HCT116 (cell line): ENCODE measurements around the gene TGM4. TPM values are rescaled to one million over a fixed set of nuclear protein-coding genes. Genes with fewer than 3 reads are reported as not detected.

Experiments
- ATAC-seq: fragments of 200-7000 bp; cut with Tn5 transposase; 2 replicates; pipeline ENCODE4 v1.9.1; 2020; ENCODE audit warnings: mild to moderate bottlenecking, moderate library complexity
- BruUV-seq: library from RNA; stranded (reverse); fragments of 400-500 nt; replicated peaks from 2 replicates; lab custom pipeline; 2021; lab: Mats Ljungman, UMichigan
- CTCF ChIA-PET: fragments of 300-600 bp; sonication (Branson Sonifier 250); formaldehyde crosslinking; loops from one replicate; lab custom pipeline; 2021; ENCODE audit warnings: antibody characterized with exemption; lab: Charles Lee
- POLR2A ChIA-PET: fragments of 300-600, 350-600 bp; sonication (Branson Sonifier 250); formaldehyde crosslinking; loops from one replicate; lab custom pipeline; 2021; ENCODE audit warnings: antibody characterized with exemption; lab: Charles Lee
- RAD21 ChIA-PET, 2 experiments: fragments of 300-600 bp; sonication (Branson Sonifier 250); formaldehyde crosslinking; loops; one replicate each; lab custom pipeline; 2023; ENCODE audit warnings: low total read pairs in 2 of 2; ENCODE audit not compliant: uncharacterized antibody in 2 of 2, unreplicated experiment in 2 of 2, low non-redundant PET in 1 of 2; lab: Charles Lee
- DNase-seq: peaks from one replicate; pipeline ENCODE4 v3.0.0-alpha.2; 2010; ENCODE audit warnings: low read depth, low spot score
- H2AFZ ChIP-seq: fragments of 200-600 bp; shearing (Covaris generic), sonication (generic); 2 replicates; pipeline ENCODE4 v1.6.1; 2017; ENCODE audit warnings: low read depth, mixed run types, mixed read lengths, antibody characterized with exemption, low read length; ENCODE audit not compliant: poor library complexity, severe bottlenecking
- H3K27ac ChIP-seq: 2 replicates; pipeline ENCODE4 v1.5.1; 2012; ENCODE audit warnings: low read depth, low read length
- H3K27me3 ChIP-seq: fragments of 200-600 bp; sonication (generic); 2 replicates; pipeline ENCODE4 v1.6.1; 2016; ENCODE audit warnings: mixed run types, low read length, mixed read lengths; ENCODE audit not compliant: insufficient read depth
- H3K36me3 ChIP-seq, 2 experiments: fragments of 200-500 bp in 1 of 2; fragments of 200-600 bp in 1 of 2; sonication (Bioruptor generic) in 1 of 2; sonication (generic) in 1 of 2; 2 replicates each; pipeline versions ENCODE4 v1.5.1 to v1.6.1; 2014 to 2016; ENCODE audit warnings: low read length in 2 of 2, inconsistent platforms in 1 of 2, mixed read lengths in 1 of 2, mixed run types in 1 of 2; ENCODE audit not compliant: insufficient read depth in 2 of 2, control insufficient read depth in 1 of 2
- H3K4me1 ChIP-seq, 2 experiments: fragments of 200-600 bp in 1 of 2; sonication (generic) in 1 of 2; 2 replicates each; pipeline versions ENCODE4 v1.5.1 to v1.6.1; 2012 to 2017; ENCODE audit warnings: low read length in 2 of 2, inconsistent platforms in 1 of 2, mild to moderate bottlenecking in 1 of 2, mixed read lengths in 1 of 2, mixed run types in 1 of 2, moderate library complexity in 1 of 2; ENCODE audit not compliant: insufficient read depth in 2 of 2, control insufficient read depth in 1 of 2
- H3K4me2 ChIP-seq: fragments of 200-600 bp; sonication (generic); 2 replicates; pipeline ENCODE4 v1.6.1; 2017; ENCODE audit warnings: mixed run types, low read length, mixed read lengths
- H3K4me3 ChIP-seq, 2 experiments: fragments of 200-600 bp in 1 of 2; sonication (generic) in 1 of 2; replicated peaks in 1 of 2; 2 replicates each; pipeline ENCODE4 v1.5.1; 2011 to 2016; ENCODE audit warnings: low read length in 2 of 2, control low read depth in 1 of 2, low read depth in 1 of 2, mild to moderate bottlenecking in 1 of 2, mixed read lengths in 1 of 2, mixed run types in 1 of 2
- H3K79me2 ChIP-seq: fragments of 200-600 bp; sonication (generic); 2 replicates; pipeline ENCODE4 v1.6.1; 2017; ENCODE audit warnings: mild to moderate bottlenecking, mixed run types, low read length, moderate library complexity, mixed read lengths; ENCODE audit not compliant: insufficient read depth
- H3K9ac ChIP-seq: fragments of 200-600 bp; sonication (generic); 2 replicates; pipeline ENCODE4 v1.6.1; 2016; ENCODE audit warnings: low read length, mixed read lengths
- H3K9me2 ChIP-seq: fragments of 200-600 bp; sonication (generic), shearing (Covaris generic); 2 replicates; pipeline ENCODE4 v1.6.1; 2017; ENCODE audit warnings: mixed run types, mild to moderate bottlenecking, moderate library complexity; ENCODE audit not compliant: insufficient read depth
- H3K9me3 ChIP-seq, 2 experiments: fragments of 200-500 bp in 1 of 2; fragments of 200-600 bp in 1 of 2; sonication (Bioruptor generic) in 1 of 2; sonication (generic) in 1 of 2; 2 replicates each; pipeline ENCODE4 v1.6.1; 2014 to 2017; ENCODE audit warnings: low read length in 2 of 2, mixed read lengths in 2 of 2, inconsistent platforms in 1 of 2, low read depth in 1 of 2, mild to moderate bottlenecking in 1 of 2, mixed run types in 1 of 2, moderate library complexity in 1 of 2; ENCODE audit not compliant: control insufficient read depth in 1 of 2, insufficient read depth in 1 of 2
- H4K20me1 ChIP-seq: fragments of 200-600 bp; sonication (generic), shearing (Covaris generic); 2 replicates; pipeline ENCODE4 v1.6.1; 2017; ENCODE audit warnings: mixed run types, mild to moderate bottlenecking, moderate library complexity; ENCODE audit not compliant: insufficient read depth
- CEBPB ChIP-seq: IDR thresholded peaks from 2 replicates; pipeline ENCODE4 v1.6.1; 2012; ENCODE audit warnings: low read depth
- FOSL1 ChIP-seq: IDR thresholded peaks from 2 replicates; pipeline ENCODE4 v1.6.1; 2012; ENCODE audit warnings: low read depth
- MAX ChIP-seq: IDR thresholded peaks from 2 replicates; pipeline ENCODE4 v1.6.1; 2012
- POLR2AphosphoS5 ChIP-seq: IDR thresholded peaks from 2 replicates; pipeline ENCODE4 v1.6.1; 2011; ENCODE audit warnings: mild to moderate bottlenecking, low read depth, low read length, moderate library complexity
- REST ChIP-seq: IDR thresholded peaks from 2 replicates; pipeline ENCODE4 v1.6.1; 2012; ENCODE audit warnings: low read depth
- SIN3A ChIP-seq: IDR thresholded peaks from 2 replicates; pipeline ENCODE4 v1.6.1; 2012; ENCODE audit warnings: low read depth
- SP1 ChIP-seq: IDR thresholded peaks from 2 replicates; pipeline ENCODE4 v1.6.1; 2012; ENCODE audit warnings: low read depth
- TCF7L2 ChIP-seq: IDR thresholded peaks from 2 replicates; pipeline ENCODE4 v1.7.0; 2011; ENCODE audit warnings: borderline replicate concordance, inconsistent platforms; ENCODE audit not compliant: insufficient read depth, insufficient read length; ENCODE audit errors: extremely low read depth
- intact Hi-C: fragments of 100-400 bp; cut with micrococcal nuclease; formaldehyde crosslinking; loops from 2 replicates; pipeline ENCODE4 v1.10.0; 2022
- total RNA-seq: library from RNA; stranded (reverse); gene quantifications from one replicate; pipeline ENCODE4 v1.2.1, GENCODE V29; 2021; ENCODE audit not compliant: unreplicated experiment

TGM4 gene
- total RNA-seq, 1 experiment from 2014 or later = not detected

- Histone ChIP-seq H3K9me3 (peaks cover 0 to 8% of the 10 kb centered on the region in 2 experiments; a peak in 1 of 4 replicates), H3K79me2 (no peaks in the 10 kb centered on the region), H3K9me2 (no peaks in the 10 kb centered on the region), H2AFZ (no peak overlapping the region), H3K4me1 (no peaks in the 10 kb centered on the region), H3K27ac (no peak overlapping the region), H3K4me3 (no peak overlapping the region), H4K20me1 (no peaks in the 10 kb centered on the region)
- CTCF ChIA-PET = no interaction called here
- no peak for DNase-seq
- intact Hi-C loops = no loop called here
- POLR2A ChIA-PET = no interaction called here
- BruUV-seq = no TSS peak
- TF ChIP-seq TCF7L2 (no peak), CEBPB (no peak), FOSL1 (no peak), SP1 (no peak), REST (no peak), MAX (no peak), SIN3A (no peak), POLR2AphosphoS5 (no peak)
- TF ChIP-seq, all 23 proteins: peak for 0
- no peak overlapping the region for H3K9ac ChIP-seq
- peaks cover 17 to 49% of the 10 kb centered on the region in 2 experiments for H3K36me3 ChIP-seq
- H3K27me3 ChIP-seq = no peaks in the 10 kb centered on the region
- H3K4me2 ChIP-seq = no peak overlapping the region
- RAD21 ChIA-PET = no interaction called here
- ATAC-seq = no peak
Measured at GRCh38 chr3:44833394-44833793, 41.0 kb upstream of the TGM4 start.
